Uterus (tissue), 4 donors: ENCODE data around the gene CDH13. TPM values are rescaled to one million over a fixed set of nuclear protein-coding genes. Genes with fewer than 3 reads are reported as not detected.

Experiments used
- DNase-seq, 2 donors: peaks; one replicate each; pipeline ENCODE4 v3.0.0-alpha.2; 2019 to 2020
- H3K27ac ChIP-seq, 2 donors: fragments of 200-600 bp; sonication (generic); 1 replicate in 1 of 2; 2 replicates in 1 of 2; pipeline ENCODE4 v1.5.1; 2016 to 2018
- H3K27me3 ChIP-seq, 2 donors: fragments of 200-600 bp; sonication (generic); one replicate each; pipeline ENCODE4 v1.5.1; 2018 to 2019; ENCODE audit warnings: control low read depth in 1 of 2
- H3K36me3 ChIP-seq, 2 donors: fragments of 200-600 bp; sonication (generic); one replicate each; pipeline ENCODE4 v1.5.1; 2019; ENCODE audit warnings: control low read depth in 1 of 2
- H3K4me1 ChIP-seq, 2 donors: fragments of 200-600 bp; sonication (generic); one replicate each; pipeline ENCODE4 v1.5.1; 2018 to 2019; ENCODE audit warnings: control low read depth in 1 of 2
- H3K4me3 ChIP-seq, 2 donors: fragments of 200-600 bp; sonication (generic); 1 replicate in 1 of 2; 2 replicates in 1 of 2; pipeline ENCODE4 v1.5.1; 2018 to 2019; ENCODE audit warnings: mild to moderate bottlenecking in 1 of 2
- H3K9me3 ChIP-seq, 2 donors: fragments of 200-600 bp; sonication (generic); one replicate each; pipeline ENCODE4 v1.5.1; 2019; ENCODE audit warnings: control low read depth in 1 of 2
- CTCF ChIP-seq, 4 experiments: fragments of 200-600 bp in 2 of 4; fragments of 450-650 bp in 2 of 4; sonication (generic) in 2 of 4; IDR thresholded peaks; one replicate each; pipeline ENCODE4 v1.5.1; 2016 to 2019; ENCODE audit warnings: antibody characterized with exemption in 4 of 4, mild to moderate bottlenecking in 2 of 4, moderate library complexity in 1 of 4
- POLR2A ChIP-seq, 2 donors: fragments of 450-650 bp; IDR thresholded peaks; one replicate each; pipeline ENCODE4 v1.6.1; 2016; ENCODE audit warnings: antibody characterized with exemption in 2 of 2, mild to moderate bottlenecking in 1 of 2, moderate library complexity in 1 of 2
- intact Hi-C: fragments of 100-400 bp; cut with DNase I; formaldehyde crosslinking; loops from one replicate; pipeline ENCODE4 v1.15.1; 2023; ENCODE audit warnings: low total_unique reads
- total RNA-seq, 4 donors: library from RNA; depleted of rRNA in 3 of 4; stranded (reverse); fragments of >200 nt in 3 of 4; gene quantifications; one replicate each; pipeline versions ENCODE4 v1.1.0 to v1.2.4, GENCODE V29; 2014 to 2023
- donor health status: DM: yes; HTN: yes; CAD: no.

CDH13 gene
- total RNA-seq, 4 donors from 2014 or later = 49.1 to 99.4 (median 82.7) TPM

- H3K4me3 ChIP-seq = no peak overlapping the region
- H3K4me1 ChIP-seq = no peaks in the 10 kb centered on the region
- intact Hi-C loops = no loop called here
- no peaks in the 10 kb centered on the region for H3K27me3 ChIP-seq
- no peaks in the 10 kb centered on the region for H3K9me3 ChIP-seq
- no peak for DNase-seq
- H3K36me3 ChIP-seq = no peaks in the 10 kb centered on the region
- TF ChIP-seq POLR2A (IDR thresholded peaks at IDR 0.05) (no peak), CTCF (IDR thresholded peaks at IDR 0.05) (no peak)
- H3K27ac ChIP-seq = no peak overlapping the region
Measured at GRCh38 chr16:83627996-83628395, 1001.2 kb downstream of the CDH13 start.

GRCh38 chr16:83629426-83629825, 1002.7 kb downstream of the CDH13 start:
- no peak for DNase-seq
- H3K4me1 ChIP-seq = no peaks in the 10 kb centered on the region
- no peak overlapping the region for H3K27ac ChIP-seq
- no peaks in the 10 kb centered on the region for H3K27me3 ChIP-seq
- no peak for TF ChIP-seq CTCF (IDR thresholded peaks at IDR 0.05)
- TF ChIP-seq POLR2A (IDR thresholded peaks at IDR 0.05) = no peak
- H3K36me3 ChIP-seq = no peaks in the 10 kb centered on the region
- no peaks in the 10 kb centered on the region for H3K9me3 ChIP-seq
- H3K4me3 ChIP-seq = no peak overlapping the region
- intact Hi-C loops = no loop called here

GRCh38 chr16:83629836-83630235, 1003.1 kb downstream of the CDH13 start:
- no peak for DNase-seq
- no peak for TF ChIP-seq POLR2A (IDR thresholded peaks at IDR 0.05)
- no peak for TF ChIP-seq CTCF (IDR thresholded peaks at IDR 0.05)
- no peaks in the 10 kb centered on the region for H3K27me3 ChIP-seq
- intact Hi-C loops = no loop called here
- no peaks in the 10 kb centered on the region for H3K4me1 ChIP-seq
- H3K36me3 ChIP-seq = no peaks in the 10 kb centered on the region
- H3K27ac ChIP-seq = no peak overlapping the region
- H3K4me3 ChIP-seq = no peak overlapping the region
- no peaks in the 10 kb centered on the region for H3K9me3 ChIP-seq

GRCh38 chr16:83630979-83631378, 1004.2 kb downstream of the CDH13 start:
- TF ChIP-seq POLR2A (IDR thresholded peaks at IDR 0.05) (no peak), CTCF (IDR thresholded peaks at IDR 0.05) (no peak)
- H3K36me3 ChIP-seq = no peaks in the 10 kb centered on the region
- DNase-seq = no peak
- H3K4me3 ChIP-seq = no peak overlapping the region
- H3K27me3 ChIP-seq = no peaks in the 10 kb centered on the region
- H3K4me1 ChIP-seq = no peaks in the 10 kb centered on the region
- no peaks in the 10 kb centered on the region for H3K9me3 ChIP-seq
- no peak overlapping the region for H3K27ac ChIP-seq
- intact Hi-C loops = no loop called here

- no peaks in the 10 kb centered on the region for H3K36me3 ChIP-seq
- no peak for DNase-seq
Measured at GRCh38 chr16:83633286-83633685, 1006.5 kb downstream of the CDH13 start.

GRCh38 chr16:83648347-83648746, 1021.6 kb downstream of the CDH13 start:
- Histone ChIP-seq H3K36me3 (no peaks in the 10 kb centered on the region), H3K4me3 (no peak overlapping the region), H3K4me1 (no peaks in the 10 kb centered on the region), H3K27me3 (no peaks in the 10 kb centered on the region), H3K27ac (no peak overlapping the region), H3K9me3 (no peaks in the 10 kb centered on the region)
- DNase-seq = no peak
- TF ChIP-seq CTCF (IDR thresholded peaks at IDR 0.05) = no peak
- TF ChIP-seq POLR2A (IDR thresholded peaks at IDR 0.05) = no peak
- intact Hi-C loops = no loop called here

More at GRCh38 chr16:83633286-83633685, 1006.5 kb downstream of the CDH13 start:
- no peak for TF ChIP-seq POLR2A (IDR thresholded peaks at IDR 0.05)
- Histone ChIP-seq H3K4me1 (no peaks in the 10 kb centered on the region), H3K27me3 (no peaks in the 10 kb centered on the region), H3K9me3 (no peaks in the 10 kb centered on the region), H3K27ac (no peak overlapping the region), H3K4me3 (no peak overlapping the region)
- intact Hi-C loops = no loop called here
